CD8-positive, alpha-beta memory T cell (primary cell): ENCODE results near the gene MLX. TPM values are rescaled to one million over a fixed set of nuclear protein-coding genes. Genes with fewer than 3 reads are reported as not detected.

Experiments used
- CTCF ChIA-PET: fragments of 350-600 bp; sonication (Branson Sonifier 250); formaldehyde crosslinking; loops from one replicate; lab custom pipeline; 2021; ENCODE audit warnings: antibody characterized with exemption; lab: Charles Lee
- POLR2A ChIA-PET: fragments of 350-600 bp; sonication (Branson Sonifier 250); formaldehyde crosslinking; loops from one replicate; lab custom pipeline; 2021; ENCODE audit warnings: antibody characterized with exemption; lab: Charles Lee
- DNase-seq, 5 donors: peaks; one replicate each; pipeline versions ENCODE4 v3.0.0 to v3.0.0-alpha.2; 2020 to 2022; ENCODE audit warnings: mixed read lengths in 1 of 5
- H3K27ac ChIP-seq: one replicate; pipeline ENCODE4 v1.7.0; 2013; ENCODE audit warnings: low read depth, mild to moderate bottlenecking, low read length, moderate library complexity
- H3K27me3 ChIP-seq: 2 replicates; pipeline ENCODE4 v1.7.0; 2013; ENCODE audit warnings: low read length, mild to moderate bottlenecking; ENCODE audit not compliant: insufficient read depth, poor library complexity, severe bottlenecking
- H3K36me3 ChIP-seq: 2 replicates; pipeline ENCODE4 v1.7.0; 2013; ENCODE audit warnings: mild to moderate bottlenecking, low read length, moderate library complexity; ENCODE audit not compliant: insufficient read depth
- H3K4me1 ChIP-seq: 2 replicates; pipeline ENCODE4 v1.7.0; 2013; ENCODE audit warnings: mild to moderate bottlenecking, low read length, moderate library complexity; ENCODE audit not compliant: insufficient read depth
- H3K4me3 ChIP-seq: 2 replicates; pipeline ENCODE4 v1.7.0; 2013; ENCODE audit warnings: mild to moderate bottlenecking, low read length
- H3K9me3 ChIP-seq: 2 replicates; pipeline ENCODE4 v1.7.0; 2013; ENCODE audit warnings: mild to moderate bottlenecking, low read length
- H3K27ac Mint-ChIP-seq, 8 donors: one replicate each; pipeline ENCODE4 v1.8.0; 2020 to 2021; ENCODE audit warnings: mixed read lengths in 8 of 8, mild to moderate bottlenecking in 6 of 8, inconsistent platforms in 3 of 8, moderate library complexity in 3 of 8
- H3K27me3 Mint-ChIP-seq, 2 donors: one replicate each; pipeline ENCODE4 v1.8.0; 2020 to 2021; ENCODE audit warnings: mixed read lengths in 2 of 2, mild to moderate bottlenecking in 1 of 2, moderate library complexity in 1 of 2
- H3K36me3 Mint-ChIP-seq, 3 donors: one replicate each; pipeline ENCODE4 v1.8.0; 2020 to 2021; ENCODE audit warnings: mixed read lengths in 3 of 3, inconsistent platforms in 1 of 3, mild to moderate bottlenecking in 1 of 3
- H3K4me1 Mint-ChIP-seq, 3 donors: one replicate each; pipeline ENCODE4 v1.8.0; 2020 to 2021; ENCODE audit warnings: mixed read lengths in 3 of 3, inconsistent platforms in 1 of 3, mild to moderate bottlenecking in 1 of 3
- H3K4me3 Mint-ChIP-seq, 7 donors: one replicate each; pipeline ENCODE4 v1.8.0; 2020 to 2021; ENCODE audit warnings: mixed read lengths in 7 of 7, mild to moderate bottlenecking in 6 of 7, moderate library complexity in 4 of 7, inconsistent platforms in 2 of 7
- H3K9me3 Mint-ChIP-seq, 5 donors: one replicate each; pipeline ENCODE4 v1.8.0; 2020 to 2022; ENCODE audit warnings: mixed read lengths in 5 of 5, mild to moderate bottlenecking in 3 of 5, moderate library complexity in 2 of 5, inconsistent platforms in 1 of 5
- polyA plus RNA-seq: library from polyadenylated mRNA; unstranded; fragments of 300-500 nt; fragmentation: Illumina TruSeq; gene quantifications from one replicate; pipeline ENCODE4 v1.2.3, GENCODE V29; 2021
- total RNA-seq, 2 experiments: library from RNA; stranded (reverse); gene quantifications; one replicate each; pipeline ENCODE4 v1.2.3, GENCODE V29; 2021

Gene MLX
- total RNA-seq (10 to 100 TPM; 61.8 to 62.3 TPM), polyA plus RNA-seq (52.1 TPM)

GRCh38 chr17:42566883-42567573 lies at the start of gene MLX:
Gene MLX (plus strand): TSS chr17:42567100. CDS start chr17:42567125, 25 bp downstream.
- ChIA-PET POLR2A (interaction anchor here (0.5 to 2.5 kb wide), 8 partner anchors 11 to 431 kb away, joined by 3 to 12 read pairs (median 3); partner anchors contain the start of genes NAGLU, PSMC3IP and RPL27), CTCF (interaction anchor here (0.6 to 2.9 kb wide), 6 partner anchors 9 to 42 kb away, joined by 3 to 23 read pairs (median 3); partner anchors contain the start of genes PSMC3IP, RETREG3 and TUBG1)
- no peaks in the 10 kb centered on the region for H3K27me3 ChIP-seq
- peaks cover 46% of the 10 kb centered on the region for H3K4me1 ChIP-seq
- peak within 1 kb of the TSS; percentile 66 for H3K27ac ChIP-seq
- peaks cover 32% of the 10 kb centered on the region for H3K36me3 ChIP-seq
- peak; percentile 89 to 95 (median 91) for DNase-seq
- H3K4me1 Mint-ChIP-seq = peaks cover 31 to 53% (median 37%) of the 10 kb centered on the region in 3 donors
- H3K27me3 Mint-ChIP-seq = no peaks in the 10 kb centered on the region
- H3K9me3 Mint-ChIP-seq = no peaks in the 10 kb centered on the region
- peak within 1 kb of the TSS; percentile 93 to 96 (median 95) for H3K4me3 Mint-ChIP-seq
- peak within 1 kb of the TSS; percentile 88 to 97 (median 94) for H3K27ac Mint-ChIP-seq
- peak within 1 kb of the TSS; percentile 78 for H3K4me3 ChIP-seq
- H3K9me3 ChIP-seq = no peaks in the 10 kb centered on the region
- peaks cover 0 to 75% (median 13%) of the 10 kb centered on the region in 3 donors for H3K36me3 Mint-ChIP-seq

GRCh38 chr17:42517516-42517915 lies 49.4 kb upstream of the MLX start:
- Histone ChIP-seq H3K9me3 (no peaks in the 10 kb centered on the region), H3K4me1 (peaks cover 4% of the 10 kb centered on the region), H3K27me3 (no peaks in the 10 kb centered on the region), H3K27ac (no peak overlapping the region), H3K4me3 (no peak overlapping the region), H3K36me3 (no peaks in the 10 kb centered on the region)
- CTCF ChIA-PET = interaction anchor here (0.6 to 4.0 kb wide), 24 partner anchors 10 to 231 kb away, joined by 3 to 21 read pairs (median 5); partner anchors contain the start of gene CAVIN1
- DNase-seq = peak; percentile 69 to 85 (median 76)
- no peaks in the 10 kb centered on the region for H3K9me3 Mint-ChIP-seq
- peaks cover 0 to 2% of the 10 kb centered on the region in 2 donors for H3K27me3 Mint-ChIP-seq
- H3K4me1 Mint-ChIP-seq = peaks cover 2 to 7% (median 7%) of the 10 kb centered on the region in 3 donors
- POLR2A ChIA-PET = no interaction called here
- peak overlapping the region in 2 of 8 donors; percentile 24 to 44 for H3K27ac Mint-ChIP-seq
- H3K36me3 Mint-ChIP-seq = peaks cover 0 to 1% (median 0%) of the 10 kb centered on the region in 3 donors
- H3K4me3 Mint-ChIP-seq = no peak overlapping the region

- Mint-ChIP-seq H3K36me3 (peaks cover 0 to 1% (median 0%) of the 10 kb centered on the region in 3 donors), H3K27ac (peak overlapping the region in 2 of 8 donors; percentile 15 to 24), H3K9me3 (no peaks in the 10 kb centered on the region), H3K4me1 (peaks cover 2 to 7% (median 7%) of the 10 kb centered on the region in 3 donors), H3K4me3 (no peak overlapping the region), H3K27me3 (peaks cover 0 to 2% of the 10 kb centered on the region in 2 donors)
- Histone ChIP-seq H3K27ac (peak overlapping the region; percentile 33), H3K36me3 (no peaks in the 10 kb centered on the region), H3K4me3 (no peak overlapping the region), H3K4me1 (peaks cover 4% of the 10 kb centered on the region), H3K27me3 (no peaks in the 10 kb centered on the region), H3K9me3 (no peaks in the 10 kb centered on the region)
- ChIA-PET CTCF (interaction anchor here (0.6 to 4.0 kb wide), 26 partner anchors 9 to 232 kb away, joined by 3 to 21 read pairs (median 5); partner anchors contain the start of gene CAVIN1), POLR2A (no interaction called here)
- DNase-seq = no peak
Observed at GRCh38 chr17:42518046-42518754, 48.7 kb upstream of the MLX start.

- Mint-ChIP-seq H3K4me3 (no peak overlapping the region), H3K9me3 (no peaks in the 10 kb centered on the region), H3K27ac (peak overlapping the region in 1 of 8 donors; percentile 15), H3K27me3 (no peaks in the 10 kb centered on the region), H3K36me3 (peaks cover 0 to 1% (median 0%) of the 10 kb centered on the region in 3 donors), H3K4me1 (peaks cover 2 to 7% (median 7%) of the 10 kb centered on the region in 3 donors)
- Histone ChIP-seq H3K36me3 (no peaks in the 10 kb centered on the region), H3K4me3 (no peak overlapping the region), H3K27me3 (no peaks in the 10 kb centered on the region), H3K4me1 (peaks cover 4% of the 10 kb centered on the region), H3K27ac (peak overlapping the region; percentile 33), H3K9me3 (no peaks in the 10 kb centered on the region)
- ChIA-PET POLR2A (no interaction called here), CTCF (interaction anchor here (0.8 to 4.0 kb wide), 15 partner anchors 8 to 202 kb away, joined by 3 to 21 read pairs (median 7); partner anchors contain the start of gene CAVIN1)
- no peak for DNase-seq
Observed at GRCh38 chr17:42518755-42519545, 48.0 kb upstream of the MLX start.

DNA sequence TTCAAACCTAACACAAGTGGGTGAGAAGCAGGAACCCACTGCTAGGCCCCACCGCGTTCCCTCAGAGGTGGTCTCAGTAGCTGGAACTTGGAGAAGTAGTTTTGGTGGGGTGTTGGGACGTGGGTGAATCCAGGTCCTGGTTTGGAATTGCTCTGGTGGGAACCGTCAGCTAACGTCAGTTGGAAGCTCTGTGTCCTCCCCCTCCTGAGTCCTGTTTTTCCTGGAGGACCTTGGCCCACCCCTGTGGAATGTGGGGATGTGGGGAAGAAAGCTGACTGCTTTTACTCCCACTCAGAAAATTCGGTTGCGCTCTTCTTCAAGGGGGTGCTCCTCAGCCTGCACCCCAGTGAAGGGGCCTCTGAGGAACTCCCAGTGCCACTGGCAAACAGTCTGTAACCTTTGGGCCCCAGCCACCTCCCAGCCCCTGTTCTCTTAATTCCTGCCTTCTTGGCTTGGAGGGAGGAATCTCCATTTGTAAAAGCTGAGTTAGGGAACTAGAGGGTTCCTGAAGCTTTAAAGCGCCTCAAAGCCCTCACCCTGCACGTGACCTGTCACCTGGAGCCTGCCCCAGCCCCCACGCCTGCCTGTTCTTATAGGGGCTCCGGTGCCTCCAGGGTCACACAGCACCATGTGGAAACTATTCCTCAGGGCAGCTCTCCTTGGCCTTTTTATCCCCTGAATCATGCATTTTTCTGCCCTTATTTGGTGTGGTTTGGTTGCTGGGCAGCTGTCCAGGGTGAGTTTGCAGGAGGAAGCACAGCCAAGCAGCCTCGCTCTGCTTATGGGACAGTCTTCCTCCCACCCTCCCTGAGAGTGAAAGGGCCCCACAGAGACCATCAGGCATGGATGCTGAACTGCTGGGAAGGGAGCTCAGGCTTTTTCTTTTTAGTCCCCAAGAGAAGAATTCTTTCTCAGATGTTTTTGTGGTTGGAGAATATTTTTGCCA lies 47.1 kb upstream of the MLX start:
- POLR2A ChIA-PET = interaction anchor here (1.4 kb wide), 1 partner anchor 10 kb away, joined by 3 read pairs; no protein-coding TSS in a partner anchor

GRCh38 chr17:42520540-42520951 lies 46.4 kb upstream of the MLX start:
- Mint-ChIP-seq H3K27ac (no peak overlapping the region), H3K27me3 (peaks cover 0 to 3% of the 10 kb centered on the region in 2 donors), H3K4me1 (peaks cover 6 to 20% (median 17%) of the 10 kb centered on the region in 3 donors), H3K9me3 (no peaks in the 10 kb centered on the region), H3K36me3 (peaks cover 0 to 1% (median 0%) of the 10 kb centered on the region in 3 donors), H3K4me3 (no peak overlapping the region)
- H3K4me3 ChIP-seq = no peak overlapping the region
- H3K27ac ChIP-seq = no peak overlapping the region
- no peaks in the 10 kb centered on the region for H3K36me3 ChIP-seq
- H3K27me3 ChIP-seq = no peaks in the 10 kb centered on the region
- peaks cover 4% of the 10 kb centered on the region for H3K4me1 ChIP-seq
- ChIA-PET CTCF (interaction anchor here (0.8 to 4.0 kb wide), 9 partner anchors 64 to 199 kb away, joined by 3 to 21 read pairs (median 4); no protein-coding TSS in a partner anchor), POLR2A (interaction anchor here (1.4 kb wide), 1 partner anchor 10 kb away, joined by 3 read pairs; no protein-coding TSS in a partner anchor)
- DNase-seq = peak in 1 of 5 donors; percentile 48
- no peaks in the 10 kb centered on the region for H3K9me3 ChIP-seq

More for the DNA sequence above, 47.1 kb upstream of the MLX start:
- Mint-ChIP-seq H3K27me3 (no peaks in the 10 kb centered on the region), H3K4me3 (no peak overlapping the region), H3K27ac (no peak overlapping the region), H3K9me3 (no peaks in the 10 kb centered on the region), H3K4me1 (peaks cover 4 to 16% (median 13%) of the 10 kb centered on the region in 3 donors), H3K36me3 (peaks cover 0 to 1% (median 0%) of the 10 kb centered on the region in 3 donors)
- peaks cover 4% of the 10 kb centered on the region for H3K4me1 ChIP-seq
- no peaks in the 10 kb centered on the region for H3K9me3 ChIP-seq
- no peak overlapping the region for H3K4me3 ChIP-seq
- DNase-seq = no peak
- CTCF ChIA-PET = interaction anchor here (0.8 to 4.0 kb wide), 12 partner anchors 63 to 198 kb away, joined by 3 to 21 read pairs (median 4); partner anchors contain the start of gene CAVIN1
- H3K27ac ChIP-seq = peak overlapping the region; percentile 33
- H3K36me3 ChIP-seq = no peaks in the 10 kb centered on the region
- no peaks in the 10 kb centered on the region for H3K27me3 ChIP-seq
